GM12878 (cell line): ENCODE measurements around the gene PGAP3. TPM values are rescaled to one million over a fixed set of nuclear protein-coding genes. Genes with fewer than 3 reads are reported as not detected.

ENCODE experiments used
- CREB1 ChIP-seq: IDR thresholded peaks from 2 replicates; pipeline ENCODE4 v1.6.1; 2012; ENCODE audit warnings: low read depth, mild to moderate bottlenecking, inconsistent platforms
- EGR1 ChIP-seq, 2 experiments: IDR thresholded peaks; 1 replicate in 1 of 2; 2 replicates in 1 of 2; pipeline ENCODE4 v1.6.1; 2011 to 2012; ENCODE audit warnings: low read depth in 2 of 2, low read length in 2 of 2, borderline replicate concordance in 1 of 2, mild to moderate bottlenecking in 1 of 2, moderate library complexity in 1 of 2
- EP300 ChIP-seq, 2 experiments: fragments of 150-350 bp in 1 of 2; IDR thresholded peaks; 2 replicates each; pipeline ENCODE4 v1.6.1; 2011 to 2012; ENCODE audit warnings: low read depth in 2 of 2, low read length in 2 of 2, borderline replicate concordance in 1 of 2, improper control_type of control experiment in 1 of 2, inconsistent platforms in 1 of 2; ENCODE audit not compliant: control insufficient read depth in 1 of 2
- HCFC1 ChIP-seq: fragments of 150-350 bp; IDR thresholded peaks from 2 replicates; pipeline ENCODE4 v1.6.1; 2014; ENCODE audit warnings: low read length
- LARP7 ChIP-seq: fragments of 450-650 bp; IDR thresholded peaks from 2 replicates; pipeline ENCODE4 v1.6.1; 2017; ENCODE audit warnings: mild to moderate bottlenecking
- NFYA ChIP-seq: IDR thresholded peaks from 2 replicates; pipeline ENCODE4 v1.6.1; 2011; ENCODE audit warnings: low read depth, mild to moderate bottlenecking, low read length, improper control_type of control experiment, borderline replicate concordance
- RBBP5 ChIP-seq: fragments of 200-600 bp; sonication (generic); conservative IDR thresholded peaks from 2 replicates; pipeline ENCODE4 v1.6.1; 2016
- RCOR1 ChIP-seq: conservative IDR thresholded peaks from 2 replicates; pipeline ENCODE4 v1.6.1; 2012; ENCODE audit warnings: low read depth, low read length, improper control_type of control experiment
- RFX5 ChIP-seq: IDR thresholded peaks from 2 replicates; pipeline ENCODE4 v1.6.1; 2011; ENCODE audit warnings: low read depth, low read length, improper control_type of control experiment
- SMC3 ChIP-seq: IDR thresholded peaks from 2 replicates; pipeline ENCODE4 v1.6.1; 2011; ENCODE audit warnings: low read length, improper control_type of control experiment, borderline replicate concordance
- SRF ChIP-seq, 2 experiments: IDR thresholded peaks; 2 replicates each; pipeline ENCODE4 v1.6.1; 2011; ENCODE audit warnings: low read depth in 2 of 2, low read length in 2 of 2, mild to moderate bottlenecking in 1 of 2, moderate library complexity in 1 of 2
- TBL1XR1 ChIP-seq: IDR thresholded peaks from 2 replicates; pipeline ENCODE4 v1.6.1; 2012; ENCODE audit warnings: low read depth, low read length, improper control_type of control experiment
- YY1 ChIP-seq: IDR thresholded peaks from 2 replicates; pipeline ENCODE4 v1.6.1; 2011; ENCODE audit warnings: low read depth, mild to moderate bottlenecking, low read length
- ZSCAN29 ChIP-seq: fragments of 450-650 bp; IDR thresholded peaks from 2 replicates; pipeline ENCODE4 v1.6.1; 2017; ENCODE audit warnings: mild to moderate bottlenecking, moderate library complexity
- ZZZ3 ChIP-seq: IDR thresholded peaks from 2 replicates; pipeline ENCODE4 v1.6.1; 2011; ENCODE audit warnings: low read depth; ENCODE audit not compliant: control insufficient read depth, insufficient read length
- polyA plus RNA-seq, 11 experiments: library from polyadenylated mRNA; depleted of rRNA in 4 of 11; unstranded in 6 of 11; stranded (reverse) in 5 of 11; fragments of >200 nt; fragmentation: Nextera tagmentation in 4 of 11; fragmentation: Illumina TruSeq in 1 of 11; extraction: Ambion mirVana in 4 of 11; extraction: Trizol in 1 of 11; gene quantifications; 1 replicate in 1 of 11; 2 replicates in 10 of 11; pipeline versions ENCODE4 v1.2.1 to v1.2.3, GENCODE V29; 2011 to 2016; ENCODE audit warnings: inconsistent platforms in 2 of 11, missing spikeins in 2 of 11, low read depth in 1 of 11
- total RNA-seq, 4 experiments: library from RNA; depleted of rRNA in 3 of 4; stranded (reverse); fragments of >200 nt in 3 of 4; fragmentation: Illumina TruSeq in 1 of 4; extraction: Trizol in 1 of 4; gene quantifications; 2 replicates each; pipeline versions ENCODE4 v1.2.1 to v1.2.3, GENCODE V29; 2013 to 2021
- TF ChIP-seq, protein P1 (sequence below): IDR thresholded peaks from 2 replicates; pipeline ENCODE4 v1.6.1; 2012; ENCODE audit warnings: improper control_type of control experiment, low read depth, low read length; ENCODE audit not compliant: insufficient replicate concordance
- TF ChIP-seq, protein P2 (sequence below): fragments of 450-650 bp; IDR thresholded peaks from 2 replicates; pipeline ENCODE4 v1.6.1; 2014; ENCODE audit warnings: mild to moderate bottlenecking

PGAP3 gene
- total and polyA plus RNA-seq, 10 of the 15 experiments (the other 5 are each of a cell fraction or from before 2014, with no cell fraction given) = 0.21 to 10.0 (median 5.3) TPM

DNA sequence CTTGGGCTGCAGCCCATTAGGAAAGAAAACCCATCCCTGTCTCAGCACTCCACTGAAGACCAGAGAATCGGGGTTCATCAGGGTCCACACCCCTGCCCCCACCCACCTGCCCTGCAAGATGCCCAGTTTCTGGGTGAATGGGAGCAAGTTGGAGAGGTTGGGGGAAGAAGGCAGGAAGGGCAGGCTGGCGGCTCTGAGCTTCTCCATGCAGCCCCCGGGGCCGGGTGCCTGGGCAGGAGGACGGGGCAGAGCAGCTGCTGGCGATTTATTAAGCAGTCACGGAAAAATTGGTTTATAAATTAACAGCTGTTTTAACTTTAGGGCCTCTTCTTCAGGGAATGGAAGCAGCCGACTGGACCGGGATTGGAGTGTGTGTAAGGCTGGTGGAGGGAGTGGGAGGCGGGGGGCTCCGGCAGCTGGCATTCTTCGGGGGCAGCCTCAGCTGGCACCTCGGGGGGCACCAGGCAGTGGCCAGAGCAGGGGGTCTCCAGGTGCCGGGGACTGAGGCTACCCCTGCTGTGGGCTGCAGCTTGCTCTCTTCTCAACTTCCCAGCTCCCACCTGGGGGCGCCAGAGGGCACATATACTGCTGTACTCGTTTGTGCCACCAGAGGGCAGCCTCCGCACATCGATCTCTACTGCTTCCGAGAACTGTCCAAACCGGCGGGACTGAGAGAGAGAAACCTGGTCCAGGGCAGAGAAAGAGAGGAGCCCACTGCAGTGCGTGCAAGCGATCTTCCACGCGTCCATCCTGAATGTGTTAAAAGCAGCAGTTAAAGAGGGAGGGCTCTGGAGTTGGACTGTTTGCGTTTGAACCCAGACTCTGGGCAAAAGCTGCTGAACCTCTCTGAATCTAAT, 66.1 kb downstream of the PGAP3 start (continued):
- TF ChIP-seq, protein P1, sequence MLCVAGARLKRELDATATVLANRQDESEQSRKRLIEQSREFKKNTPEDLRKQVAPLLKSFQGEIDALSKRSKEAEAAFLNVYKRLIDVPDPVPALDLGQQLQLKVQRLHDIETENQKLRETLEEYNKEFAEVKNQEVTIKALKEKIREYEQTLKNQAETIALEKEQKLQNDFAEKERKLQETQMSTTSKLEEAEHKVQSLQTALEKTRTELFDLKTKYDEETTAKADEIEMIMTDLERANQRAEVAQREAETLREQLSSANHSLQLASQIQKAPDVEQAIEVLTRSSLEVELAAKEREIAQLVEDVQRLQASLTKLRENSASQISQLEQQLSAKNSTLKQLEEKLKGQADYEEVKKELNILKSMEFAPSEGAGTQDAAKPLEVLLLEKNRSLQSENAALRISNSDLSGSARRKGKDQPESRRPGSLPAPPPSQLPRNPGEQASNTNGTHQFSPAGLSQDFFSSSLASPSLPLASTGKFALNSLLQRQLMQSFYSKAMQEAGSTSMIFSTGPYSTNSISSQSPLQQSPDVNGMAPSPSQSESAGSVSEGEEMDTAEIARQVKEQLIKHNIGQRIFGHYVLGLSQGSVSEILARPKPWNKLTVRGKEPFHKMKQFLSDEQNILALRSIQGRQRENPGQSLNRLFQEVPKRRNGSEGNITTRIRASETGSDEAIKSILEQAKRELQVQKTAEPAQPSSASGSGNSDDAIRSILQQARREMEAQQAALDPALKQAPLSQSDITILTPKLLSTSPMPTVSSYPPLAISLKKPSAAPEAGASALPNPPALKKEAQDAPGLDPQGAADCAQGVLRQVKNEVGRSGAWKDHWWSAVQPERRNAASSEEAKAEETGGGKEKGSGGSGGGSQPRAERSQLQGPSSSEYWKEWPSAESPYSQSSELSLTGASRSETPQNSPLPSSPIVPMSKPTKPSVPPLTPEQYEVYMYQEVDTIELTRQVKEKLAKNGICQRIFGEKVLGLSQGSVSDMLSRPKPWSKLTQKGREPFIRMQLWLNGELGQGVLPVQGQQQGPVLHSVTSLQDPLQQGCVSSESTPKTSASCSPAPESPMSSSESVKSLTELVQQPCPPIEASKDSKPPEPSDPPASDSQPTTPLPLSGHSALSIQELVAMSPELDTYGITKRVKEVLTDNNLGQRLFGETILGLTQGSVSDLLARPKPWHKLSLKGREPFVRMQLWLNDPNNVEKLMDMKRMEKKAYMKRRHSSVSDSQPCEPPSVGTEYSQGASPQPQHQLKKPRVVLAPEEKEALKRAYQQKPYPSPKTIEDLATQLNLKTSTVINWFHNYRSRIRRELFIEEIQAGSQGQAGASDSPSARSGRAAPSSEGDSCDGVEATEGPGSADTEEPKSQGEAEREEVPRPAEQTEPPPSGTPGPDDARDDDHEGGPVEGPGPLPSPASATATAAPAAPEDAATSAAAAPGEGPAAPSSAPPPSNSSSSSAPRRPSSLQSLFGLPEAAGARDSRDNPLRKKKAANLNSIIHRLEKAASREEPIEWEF = no peak
- TF ChIP-seq HCFC1 (peak; percentile 41; the same call in 1 of the 2 replicates), RCOR1 (0 out of 2 replicates have a peak, but pooled peaks have one; percentile 30), EP300 (IDR thresholded peaks at IDR 0.05; ENCODE audit: borderline replicate concordance in 1 of 2, control insufficient read depth in 1 of 2, low read depth in 2 of 2, low read length in 2 of 2) (no peak), RBBP5 (no peak), SRF (IDR thresholded peaks at IDR 0.05; ENCODE audit: low read depth in 2 of 2, low read length in 2 of 2) (0 out of 4 replicates have a peak, but pooled peaks of 1 of the 2 experiments have one; percentile 20), ZZZ3 (no peak), EGR1 (IDR thresholded peaks at IDR 0.05; ENCODE audit: borderline replicate concordance in 1 of 2, low read depth in 2 of 2, low read length in 2 of 2) (no peak), TBL1XR1 (no peak), RFX5 (0 out of 2 replicates have a peak, but pooled peaks have one; percentile 17), ZSCAN29 (0 out of 2 replicates have a peak, but pooled peaks have one; percentile 53), SMC3 (peak; percentile 97), CREB1 (0 out of 2 replicates have a peak, but pooled peaks have one; percentile 48), NFYA (peak; percentile 65), LARP7 (peak; percentile 54), YY1 (peak; percentile 86)
- TF ChIP-seq, protein P2, sequence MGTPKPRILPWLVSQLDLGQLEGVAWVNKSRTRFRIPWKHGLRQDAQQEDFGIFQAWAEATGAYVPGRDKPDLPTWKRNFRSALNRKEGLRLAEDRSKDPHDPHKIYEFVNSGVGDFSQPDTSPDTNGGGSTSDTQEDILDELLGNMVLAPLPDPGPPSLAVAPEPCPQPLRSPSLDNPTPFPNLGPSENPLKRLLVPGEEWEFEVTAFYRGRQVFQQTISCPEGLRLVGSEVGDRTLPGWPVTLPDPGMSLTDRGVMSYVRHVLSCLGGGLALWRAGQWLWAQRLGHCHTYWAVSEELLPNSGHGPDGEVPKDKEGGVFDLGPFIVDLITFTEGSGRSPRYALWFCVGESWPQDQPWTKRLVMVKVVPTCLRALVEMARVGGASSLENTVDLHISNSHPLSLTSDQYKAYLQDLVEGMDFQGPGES = peak; percentile 49; the same call in 1 of the 2 replicates
